KMS-11 (cell line): ENCODE measurements around the gene FIBIN.
"Not testable (repeated sequence)": the region's sequence is repeated elsewhere in the genome, so short reads cannot be mapped to it uniquely, and the experiment has no call there.

Source experiments
- H2AFZ ChIP-seq: fragments of 200-600 bp; sonication (generic); 2 replicates; pipeline ENCODE4 v1.6.1; 2016; ENCODE audit warnings: antibody characterized with exemption, mixed run types, low read depth
- H3K27ac ChIP-seq: fragments of 200-600 bp; sonication (generic); 2 replicates; pipeline ENCODE4 v1.6.1; 2016; ENCODE audit warnings: mild to moderate bottlenecking, mixed run types
- H3K27me3 ChIP-seq: fragments of 200-600 bp; sonication (generic); 2 replicates; pipeline ENCODE4 v1.6.1; 2017; ENCODE audit warnings: mild to moderate bottlenecking, low read depth, mixed run types, moderate library complexity; ENCODE audit not compliant: insufficient read depth
- H3K36me3 ChIP-seq: fragments of 200-600 bp; sonication (generic); 2 replicates; pipeline ENCODE4 v1.6.1; 2017; ENCODE audit warnings: mild to moderate bottlenecking, mixed run types; ENCODE audit not compliant: insufficient read depth
- H3K4me1 ChIP-seq: fragments of 200-600 bp; sonication (generic); 2 replicates; pipeline ENCODE4 v1.6.1; 2016; ENCODE audit warnings: mild to moderate bottlenecking, low read depth, mixed run types; ENCODE audit not compliant: poor library complexity, severe bottlenecking
- H3K4me2 ChIP-seq: fragments of 200-600 bp; sonication (generic); 2 replicates; pipeline ENCODE4 v1.7.0; 2016; ENCODE audit warnings: mild to moderate bottlenecking, mixed run types
- H3K4me3 ChIP-seq: fragments of 200-600 bp; sonication (generic); IDR thresholded peaks from 2 replicates; pipeline ENCODE4 v1.6.1; 2017; ENCODE audit warnings: low read depth, low read length, mixed read lengths; ENCODE audit not compliant: insufficient read depth
- H3K79me2 ChIP-seq: fragments of 200-600 bp; sonication (generic); 2 replicates; pipeline ENCODE4 v1.6.1; 2016; ENCODE audit warnings: low read depth, mixed run types; ENCODE audit not compliant: insufficient read depth
- H3K9ac ChIP-seq: fragments of 200-600 bp; sonication (generic); 2 replicates; pipeline ENCODE4 v1.6.1; 2016; ENCODE audit warnings: mild to moderate bottlenecking, mixed run types
- H4K20me1 ChIP-seq: fragments of 200-600 bp; sonication (generic); 2 replicates; pipeline ENCODE4 v1.6.1; 2016; ENCODE audit warnings: mild to moderate bottlenecking, mixed run types; ENCODE audit not compliant: insufficient read depth
- TF ChIP-seq, protein P1 (sequence below): fragments of 200-600 bp; sonication (generic); conservative IDR thresholded peaks from 2 replicates; pipeline ENCODE4 v1.6.1; 2017; ENCODE audit warnings: low read depth, mild to moderate bottlenecking, antibody characterized with exemption, low read length, moderate library complexity, mixed read lengths

FIBIN gene

DNA sequence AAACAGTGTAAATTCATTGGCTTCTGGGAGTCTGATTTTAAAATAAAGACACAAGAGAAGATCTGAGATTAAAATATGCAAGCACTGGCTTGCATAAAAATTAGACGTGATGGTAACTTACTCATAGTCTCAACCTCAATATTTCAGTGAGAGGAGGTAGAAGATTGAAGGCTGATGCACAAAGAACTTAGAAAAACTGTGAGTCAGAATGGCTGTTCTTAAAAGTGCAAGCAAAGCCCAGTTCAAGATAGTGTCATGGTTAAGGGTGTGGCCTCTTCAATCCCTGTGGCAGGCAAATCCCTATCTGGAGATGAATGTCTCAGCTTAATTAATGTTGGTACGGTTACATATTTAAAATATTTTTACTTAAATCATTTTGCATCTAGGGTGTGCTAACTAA lies 33.6 kb upstream of the FIBIN start:
- no peak overlapping the region for H3K4me3 ChIP-seq
- no peak overlapping the region for H3K27ac ChIP-seq
- H3K4me1 ChIP-seq, result peaks cover 6% of the 10 kb centered on the region
- TF ChIP-seq, protein P1, sequence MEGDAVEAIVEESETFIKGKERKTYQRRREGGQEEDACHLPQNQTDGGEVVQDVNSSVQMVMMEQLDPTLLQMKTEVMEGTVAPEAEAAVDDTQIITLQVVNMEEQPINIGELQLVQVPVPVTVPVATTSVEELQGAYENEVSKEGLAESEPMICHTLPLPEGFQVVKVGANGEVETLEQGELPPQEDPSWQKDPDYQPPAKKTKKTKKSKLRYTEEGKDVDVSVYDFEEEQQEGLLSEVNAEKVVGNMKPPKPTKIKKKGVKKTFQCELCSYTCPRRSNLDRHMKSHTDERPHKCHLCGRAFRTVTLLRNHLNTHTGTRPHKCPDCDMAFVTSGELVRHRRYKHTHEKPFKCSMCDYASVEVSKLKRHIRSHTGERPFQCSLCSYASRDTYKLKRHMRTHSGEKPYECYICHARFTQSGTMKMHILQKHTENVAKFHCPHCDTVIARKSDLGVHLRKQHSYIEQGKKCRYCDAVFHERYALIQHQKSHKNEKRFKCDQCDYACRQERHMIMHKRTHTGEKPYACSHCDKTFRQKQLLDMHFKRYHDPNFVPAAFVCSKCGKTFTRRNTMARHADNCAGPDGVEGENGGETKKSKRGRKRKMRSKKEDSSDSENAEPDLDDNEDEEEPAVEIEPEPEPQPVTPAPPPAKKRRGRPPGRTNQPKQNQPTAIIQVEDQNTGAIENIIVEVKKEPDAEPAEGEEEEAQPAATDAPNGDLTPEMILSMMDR, result no peak
- H3K4me2 ChIP-seq, result no peak overlapping the region
- H3K79me2 ChIP-seq, result no peaks in the 10 kb centered on the region
- no peaks in the 10 kb centered on the region for H3K36me3 ChIP-seq
- H4K20me1 ChIP-seq, result no peaks in the 10 kb centered on the region
- no peaks in the 10 kb centered on the region for H3K27me3 ChIP-seq
- no peak overlapping the region for H3K9ac ChIP-seq
- no peak overlapping the region for H2AFZ ChIP-seq

DNA sequence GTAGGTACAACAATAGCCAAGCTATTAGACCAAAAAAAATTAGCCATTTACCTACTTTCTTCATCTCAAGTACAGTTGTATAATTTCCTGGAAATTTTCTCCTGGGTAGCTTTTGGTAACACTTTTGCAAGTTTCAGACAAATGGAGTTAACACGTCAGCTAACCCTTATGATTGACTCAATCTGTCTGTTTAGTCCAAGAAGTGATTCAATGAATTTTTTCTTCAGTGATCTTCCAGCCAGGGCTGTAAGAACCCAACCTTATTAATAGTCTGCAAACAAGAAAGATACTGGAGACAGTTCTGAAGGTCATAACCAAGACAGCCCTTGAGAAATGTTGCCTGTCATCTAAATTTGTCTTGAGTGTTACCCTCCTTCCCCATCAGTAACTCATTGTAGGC lies 30.1 kb upstream of the FIBIN start:
- no peaks in the 10 kb centered on the region for H3K79me2 ChIP-seq
- TF ChIP-seq, protein P1, result no peak
- H3K4me3 ChIP-seq, result no peak overlapping the region
- no peak overlapping the region for H2AFZ ChIP-seq
- H3K4me2 ChIP-seq, result no peak overlapping the region
- H3K36me3 ChIP-seq, result no peaks in the 10 kb centered on the region
- no peaks in the 10 kb centered on the region for H3K27me3 ChIP-seq
- no peak overlapping the region for H3K27ac ChIP-seq
- no peaks in the 10 kb centered on the region for H4K20me1 ChIP-seq
- peaks cover under 1% of the 10 kb centered on the region for H3K4me1 ChIP-seq
- H3K9ac ChIP-seq, result no peak overlapping the region

DNA sequence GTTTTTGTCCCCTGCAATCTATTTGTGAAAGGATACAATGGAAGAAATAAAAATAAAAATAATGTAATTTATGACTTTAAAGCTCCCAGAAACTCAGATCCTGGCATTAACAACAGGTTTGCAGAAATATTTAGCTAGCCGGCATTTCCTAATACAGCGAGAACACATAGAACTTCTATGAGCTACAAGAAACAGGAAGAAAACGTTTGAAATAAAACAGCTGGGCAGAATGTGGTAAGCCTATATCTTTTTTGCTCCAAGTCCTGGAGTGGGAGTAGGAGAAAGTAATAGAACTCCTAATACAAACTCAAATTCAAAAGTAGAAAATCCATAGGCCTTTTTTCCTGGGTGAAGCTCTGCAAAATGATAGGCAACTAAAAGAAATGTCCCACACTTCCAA lies 29.6 kb upstream of the FIBIN start:
- H3K4me2 ChIP-seq, result no peak overlapping the region
- no peaks in the 10 kb centered on the region for H3K79me2 ChIP-seq
- no peaks in the 10 kb centered on the region for H3K36me3 ChIP-seq
- TF ChIP-seq, protein P1, result no peak
- H2AFZ ChIP-seq, result no peak overlapping the region
- no peaks in the 10 kb centered on the region for H4K20me1 ChIP-seq
- H3K27me3 ChIP-seq, result no peaks in the 10 kb centered on the region
- no peak overlapping the region for H3K27ac ChIP-seq
- no peaks in the 10 kb centered on the region for H3K4me1 ChIP-seq
- H3K9ac ChIP-seq, result no peak overlapping the region
- H3K4me3 ChIP-seq, result no peak overlapping the region

DNA sequence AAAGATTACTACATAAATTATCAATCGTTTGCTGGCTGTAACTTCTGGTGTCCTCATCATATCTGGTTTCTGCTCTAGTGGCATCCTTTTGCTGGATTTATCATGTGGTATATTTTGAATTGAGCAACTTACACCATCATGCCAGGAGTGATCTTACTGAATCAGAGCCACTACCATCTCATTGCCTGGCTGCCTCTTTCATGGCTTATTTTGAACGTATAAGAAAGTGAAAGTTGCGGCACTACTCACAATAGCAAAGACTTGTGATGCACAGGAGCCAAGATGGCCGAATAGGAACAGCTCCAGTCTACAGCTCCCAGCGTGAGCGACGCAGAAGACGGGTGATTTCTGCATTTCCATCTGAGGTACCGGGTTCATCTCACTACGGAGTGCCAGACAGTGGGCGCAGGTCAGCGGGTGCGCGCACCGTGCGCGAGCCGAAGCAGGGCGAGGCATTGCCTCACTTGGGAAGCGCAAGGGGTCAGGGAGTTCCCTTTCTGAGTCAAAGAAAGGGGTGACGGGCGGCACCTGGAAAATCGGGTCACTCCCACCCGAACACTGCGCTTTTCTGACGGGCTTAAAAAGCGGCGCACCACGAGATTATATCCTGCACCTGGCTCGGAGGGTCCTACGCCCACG lies 28.9 kb upstream of the FIBIN start:
- not testable (repeated sequence) for H3K27me3 ChIP-seq, H3K4me3 ChIP-seq, H3K36me3 ChIP-seq, H3K4me1 ChIP-seq, H3K9ac ChIP-seq, H3K4me2 ChIP-seq, H3K27ac ChIP-seq, H2AFZ ChIP-seq, H3K79me2 ChIP-seq, H4K20me1 ChIP-seq

DNA sequence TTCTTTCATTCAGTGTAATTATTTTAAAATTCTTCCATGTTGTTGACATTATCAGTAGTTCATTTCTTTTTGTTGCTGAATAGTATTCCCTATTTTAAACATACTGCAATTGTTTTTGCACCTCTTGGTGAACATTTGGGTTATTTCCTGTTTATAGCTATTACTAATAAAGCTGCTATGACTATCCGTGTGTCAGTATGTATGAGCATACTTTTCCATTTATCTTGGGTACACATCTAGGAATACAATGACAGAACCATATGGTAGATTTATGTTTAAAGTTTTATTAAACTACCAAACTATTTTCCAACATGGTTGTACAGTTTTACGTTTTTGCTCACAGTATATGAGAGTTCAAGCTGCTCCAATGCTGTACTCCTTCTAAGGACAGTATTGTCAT lies 22.0 kb upstream of the FIBIN start:
- H4K20me1 ChIP-seq, result no peaks in the 10 kb centered on the region
- no peak overlapping the region for H3K4me3 ChIP-seq
- no peak overlapping the region for H2AFZ ChIP-seq
- no peak overlapping the region for H3K4me2 ChIP-seq
- no peaks in the 10 kb centered on the region for H3K36me3 ChIP-seq
- H3K9ac ChIP-seq, result no peak overlapping the region
- no peaks in the 10 kb centered on the region for H3K79me2 ChIP-seq
- H3K27ac ChIP-seq, result no peak overlapping the region
- H3K27me3 ChIP-seq, result no peaks in the 10 kb centered on the region
- H3K4me1 ChIP-seq, result no peaks in the 10 kb centered on the region
- TF ChIP-seq, protein P1, result no peak
